Measurements from ENCODE around the gene LRTM1.

Gene LRTM1

GRCh38 chr3:54889731-54890130, 38.1 kb downstream of the LRTM1 start:
- no peak for DNase-seq

GRCh38 chr3:54888873-54889272, 39.0 kb downstream of the LRTM1 start:
- DNase-seq, result no peak

- no peak for DNase-seq
Observed at GRCh38 chr3:54888162-54888561, 39.7 kb downstream of the LRTM1 start.

- no peak for DNase-seq
Observed at GRCh38 chr3:54882129-54882833, 45.6 kb downstream of the LRTM1 start.

GRCh38 chr3:54878145-54878544, 49.7 kb downstream of the LRTM1 start:
- no peak for DNase-seq

- DNase-seq, result no peak
Observed at GRCh38 chr3:54877730-54878129, 50.1 kb downstream of the LRTM1 start.

- DNase-seq, result no peak
Observed at GRCh38 chr3:54876694-54877093, 51.2 kb downstream of the LRTM1 start.

GRCh38 chr3:54875596-54876268, 52.1 kb downstream of the LRTM1 start:
- no peak for DNase-seq

GRCh38 chr3:54874816-54875556, 52.9 kb downstream of the LRTM1 start:
- DNase-seq, result no peak

GRCh38 chr3:54873059-54874010, 54.5 kb downstream of the LRTM1 start:
- DNase-seq, result no peak

GRCh38 chr3:54871867-54872266, 56.0 kb downstream of the LRTM1 start:
- no peak for DNase-seq

GRCh38 chr3:54870423-54870822, 57.4 kb downstream of the LRTM1 start:
- DNase-seq, result no peak

Measured in activated CD4-positive, alpha-beta T cell treated with anti-CD3 and anti-CD28 coated beads, Interleukin-2, amount 50 U/mL, for 1 hour (primary cell).